A673 (cell line): ENCODE data around the gene TTC7B.

Experiments
- EZH2 ChIP-seq: fragments of 200-600 bp; sonication (generic); IDR thresholded peaks from 2 replicates; pipeline ENCODE4 v1.6.1; 2017; ENCODE audit warnings: borderline replicate concordance, low read depth, mild to moderate bottlenecking, mixed read lengths, antibody characterized with exemption, low read length; ENCODE audit not compliant: poor library complexity, severe bottlenecking
- TF ChIP-seq, protein P1 (sequence below): fragments of 300-800, 200-600 bp; sonication (generic); conservative IDR thresholded peaks from 2 replicates; pipeline ENCODE4 v1.5.1; 2017; ENCODE audit warnings: low read depth, mild to moderate bottlenecking, antibody characterized with exemption, low read length, moderate library complexity, mixed read lengths

DNA sequence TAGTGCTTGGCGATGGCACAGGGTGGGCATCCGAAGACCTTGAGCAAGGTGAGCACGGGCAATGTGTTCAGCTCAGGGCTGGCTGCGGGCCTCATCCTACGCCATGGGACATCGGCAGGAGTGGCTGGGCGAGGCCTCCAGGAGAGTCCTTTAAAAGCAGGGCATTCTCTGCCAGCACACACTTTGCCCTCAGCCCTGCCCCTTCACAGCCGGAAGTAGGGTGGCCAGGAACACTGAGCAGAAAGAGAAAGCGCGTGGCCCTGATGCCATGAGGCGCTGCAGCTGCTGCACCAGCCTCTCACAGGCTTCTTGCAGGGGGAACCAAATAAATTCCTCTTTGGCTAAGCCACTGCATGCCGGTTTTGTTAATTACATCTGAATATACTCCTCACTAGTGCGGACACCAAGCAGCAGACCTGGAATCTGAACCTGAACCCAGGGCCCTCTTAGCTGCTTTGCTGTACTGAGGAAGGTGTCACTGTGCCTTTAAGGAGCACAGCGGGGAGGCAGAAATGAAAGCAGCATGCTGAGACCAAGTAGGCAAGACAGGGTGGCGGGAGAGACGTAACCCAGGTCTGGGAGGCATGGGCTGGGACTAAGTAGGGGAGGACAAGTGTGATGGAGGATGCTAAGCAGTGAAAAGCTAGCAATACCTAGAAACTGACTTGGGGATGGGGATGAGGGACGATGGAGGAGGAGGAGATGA, 155.2 kb downstream of the TTC7B start:
- TF ChIP-seq, protein P1, sequence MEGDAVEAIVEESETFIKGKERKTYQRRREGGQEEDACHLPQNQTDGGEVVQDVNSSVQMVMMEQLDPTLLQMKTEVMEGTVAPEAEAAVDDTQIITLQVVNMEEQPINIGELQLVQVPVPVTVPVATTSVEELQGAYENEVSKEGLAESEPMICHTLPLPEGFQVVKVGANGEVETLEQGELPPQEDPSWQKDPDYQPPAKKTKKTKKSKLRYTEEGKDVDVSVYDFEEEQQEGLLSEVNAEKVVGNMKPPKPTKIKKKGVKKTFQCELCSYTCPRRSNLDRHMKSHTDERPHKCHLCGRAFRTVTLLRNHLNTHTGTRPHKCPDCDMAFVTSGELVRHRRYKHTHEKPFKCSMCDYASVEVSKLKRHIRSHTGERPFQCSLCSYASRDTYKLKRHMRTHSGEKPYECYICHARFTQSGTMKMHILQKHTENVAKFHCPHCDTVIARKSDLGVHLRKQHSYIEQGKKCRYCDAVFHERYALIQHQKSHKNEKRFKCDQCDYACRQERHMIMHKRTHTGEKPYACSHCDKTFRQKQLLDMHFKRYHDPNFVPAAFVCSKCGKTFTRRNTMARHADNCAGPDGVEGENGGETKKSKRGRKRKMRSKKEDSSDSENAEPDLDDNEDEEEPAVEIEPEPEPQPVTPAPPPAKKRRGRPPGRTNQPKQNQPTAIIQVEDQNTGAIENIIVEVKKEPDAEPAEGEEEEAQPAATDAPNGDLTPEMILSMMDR: no peak
- TF ChIP-seq EZH2: no peak
